ENCODE measurements around the gene MAP3K20.
"Not testable (repeated sequence)": the region's sequence is repeated elsewhere in the genome, so short reads cannot be mapped to it uniquely, and the experiment has no call there.

Gene MAP3K20

DNA sequence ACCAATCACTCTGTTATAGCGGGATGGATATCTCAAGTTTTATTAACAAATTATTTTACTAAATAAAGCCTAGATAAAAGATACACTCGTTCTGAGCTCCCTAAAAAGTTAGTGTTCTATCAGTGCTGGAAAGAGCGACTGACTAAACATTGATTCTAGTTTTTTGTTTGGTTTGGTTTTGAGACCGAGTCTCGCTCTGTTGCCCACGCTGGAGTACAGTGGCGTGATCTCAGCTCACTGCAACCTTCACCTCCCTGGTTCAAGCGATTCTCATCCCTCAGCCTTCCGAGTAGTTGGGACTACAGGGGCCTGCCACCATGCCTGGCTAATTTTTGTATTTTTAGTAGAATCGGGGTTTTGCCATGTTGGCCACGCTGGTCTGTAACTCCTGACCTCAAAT lies 205.2 kb downstream of the MAP3K20 start:
- DNase-seq (ENCODE audit: low read depth) = no peak

DNA sequence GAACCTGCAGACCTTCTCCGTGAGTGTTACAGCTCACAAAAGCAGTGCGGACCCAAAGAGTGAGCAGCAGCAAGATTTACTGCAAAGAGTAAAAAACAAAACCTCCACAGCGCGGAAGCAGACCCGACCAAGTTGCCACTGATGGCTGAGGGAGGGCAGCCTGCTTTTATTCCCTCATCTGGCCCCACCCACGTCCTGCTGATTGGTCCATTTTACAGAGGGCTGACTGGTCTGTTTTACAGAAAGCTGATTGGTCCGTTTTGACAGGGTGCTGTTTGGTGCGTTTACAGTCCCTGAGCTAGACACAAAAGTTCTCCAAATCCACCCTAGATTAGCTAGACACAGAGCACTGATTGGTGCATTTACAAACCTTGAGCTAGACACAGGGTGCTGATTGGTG lies 206.3 kb downstream of the MAP3K20 start:
- DNase-seq (ENCODE audit: low read depth) = not testable (repeated sequence)

- DNase-seq (ENCODE audit: low read depth) = no peak
Observed at GRCh38 chr2:173282795-173283545, 207.3 kb downstream of the MAP3K20 start.

- DNase-seq (ENCODE audit: low read depth) = peak; percentile 25
Observed at GRCh38 chr2:173286153-173286809, 210.6 kb downstream of the MAP3K20 start.

- DNase-seq (ENCODE audit: low read depth) = no peak
Observed at GRCh38 chr2:173287594-173287993, 211.9 kb downstream of the MAP3K20 start.

- peak; percentile 86 for DNase-seq (ENCODE audit: low read depth)
Observed at GRCh38 chr2:173288561-173288960, 212.9 kb downstream of the MAP3K20 start.

DNA sequence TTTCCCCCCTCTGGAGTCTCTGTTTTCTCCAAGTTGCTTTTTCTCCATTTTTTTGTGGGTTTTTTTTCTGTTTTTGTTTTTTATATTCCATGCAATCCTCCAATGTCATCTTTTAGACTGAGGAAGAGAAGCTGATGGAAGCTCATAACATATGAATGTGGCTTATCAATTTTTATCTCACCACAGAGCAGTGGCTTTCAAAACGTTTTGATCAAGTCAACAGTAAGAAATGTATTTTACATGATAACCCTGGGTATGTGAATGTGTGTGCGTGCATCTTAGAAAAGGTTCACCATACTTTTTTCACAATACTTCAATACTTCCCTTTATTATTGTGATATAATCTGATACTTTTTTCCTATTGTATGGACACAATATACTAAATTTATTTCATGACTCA lies 214.4 kb downstream of the MAP3K20 start:
- no peak for DNase-seq (ENCODE audit: low read depth)

- no peak for DNase-seq (ENCODE audit: low read depth)
Observed at GRCh38 chr2:173290518-173290917, 214.9 kb downstream of the MAP3K20 start.

DNA sequence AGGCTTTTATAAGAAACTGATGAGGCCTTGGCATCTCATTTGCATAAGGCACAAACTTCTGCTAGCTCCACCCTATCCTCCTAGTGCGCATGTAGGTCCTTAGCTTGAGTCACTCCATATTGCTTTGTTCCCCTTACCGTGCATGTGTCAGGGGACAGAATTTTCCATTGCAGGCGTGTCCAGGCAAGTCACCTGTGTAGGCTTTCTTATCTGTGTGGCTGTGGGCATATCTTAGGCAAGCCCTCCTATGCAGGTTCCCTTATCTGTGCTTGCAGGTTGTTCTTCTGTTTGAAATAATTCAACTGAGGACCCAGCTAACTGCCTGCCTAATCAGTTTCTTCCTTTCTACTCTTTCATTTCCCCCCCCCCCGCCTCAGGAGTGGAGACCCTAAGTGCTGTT lies 215.8 kb downstream of the MAP3K20 start:
- DNase-seq (ENCODE audit: low read depth) = no peak

GRCh38 chr2:173296235-173296634 lies 220.6 kb downstream of the MAP3K20 start:
- DNase-seq (ENCODE audit: low read depth) = no peak

GRCh38 chr2:173298536-173299097 lies 223.0 kb downstream of the MAP3K20 start:
- DNase-seq (ENCODE audit: low read depth) = no peak

GRCh38 chr2:173299764-173300163 lies 224.1 kb downstream of the MAP3K20 start:
- no peak for DNase-seq (ENCODE audit: low read depth)

DNA sequence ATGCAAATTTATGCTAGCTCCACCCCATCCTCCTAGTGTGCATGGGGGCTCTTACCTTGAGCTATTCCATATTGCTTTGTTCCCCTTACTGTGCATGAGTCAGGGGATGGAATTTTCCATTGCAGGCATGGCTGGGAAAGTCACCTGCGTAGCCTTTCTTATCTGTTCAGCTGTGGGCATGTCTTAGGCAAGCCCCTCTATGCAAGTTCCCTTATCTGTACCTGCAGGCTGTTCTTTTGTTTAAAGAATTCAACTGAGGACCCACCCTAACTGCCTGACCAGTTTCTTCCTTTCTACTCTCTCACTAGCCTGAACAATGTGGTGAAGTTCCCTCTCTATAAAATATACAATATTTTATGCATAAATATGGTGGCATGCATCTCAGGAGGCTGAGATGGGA lies 224.8 kb downstream of the MAP3K20 start:
- no peak for DNase-seq (ENCODE audit: low read depth)

DNA sequence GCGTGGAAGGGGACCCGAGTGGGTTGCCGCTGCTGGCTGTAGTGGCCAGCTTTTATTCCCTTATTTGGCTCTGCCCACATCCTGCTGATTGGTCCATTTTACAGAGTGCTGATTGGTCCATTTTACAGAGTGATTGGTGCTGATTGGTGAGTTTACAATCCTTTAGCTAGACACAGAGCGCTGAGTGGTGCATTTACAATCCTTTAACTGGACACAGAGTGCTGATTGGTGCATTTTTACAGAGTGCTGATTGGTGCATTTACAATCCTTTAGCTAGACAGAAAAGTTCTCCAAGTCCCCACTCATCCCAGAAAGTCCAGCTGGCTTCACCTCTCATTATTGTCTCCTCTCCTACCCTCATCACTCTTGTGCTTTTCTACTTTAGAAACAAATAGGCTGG lies 225.9 kb downstream of the MAP3K20 start:
- not testable (repeated sequence) for DNase-seq (ENCODE audit: low read depth)

DNA sequence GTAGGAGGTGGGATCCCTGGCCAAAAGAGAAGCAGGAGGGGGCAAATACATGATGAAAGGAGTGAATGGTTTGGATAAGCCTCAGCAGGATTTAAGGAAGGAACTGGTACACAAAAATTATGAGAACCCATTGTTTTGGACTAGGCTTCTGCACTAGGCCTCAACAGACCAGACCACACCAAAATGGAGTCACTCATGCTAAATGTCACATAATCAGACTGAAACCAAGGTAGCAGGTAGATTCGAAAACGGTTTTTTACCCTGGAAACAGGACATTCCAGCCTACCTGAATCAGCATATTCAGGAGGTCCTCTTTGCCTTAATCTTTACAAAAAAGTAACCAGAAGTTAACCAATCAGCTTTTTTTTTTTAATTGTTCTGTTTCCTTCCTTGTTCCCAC lies 229.7 kb downstream of the MAP3K20 start:
- no peak for DNase-seq (ENCODE audit: low read depth)

GRCh38 chr2:173307293-173307692 lies 231.6 kb downstream of the MAP3K20 start:
- DNase-seq (ENCODE audit: low read depth) = no peak

DNA sequence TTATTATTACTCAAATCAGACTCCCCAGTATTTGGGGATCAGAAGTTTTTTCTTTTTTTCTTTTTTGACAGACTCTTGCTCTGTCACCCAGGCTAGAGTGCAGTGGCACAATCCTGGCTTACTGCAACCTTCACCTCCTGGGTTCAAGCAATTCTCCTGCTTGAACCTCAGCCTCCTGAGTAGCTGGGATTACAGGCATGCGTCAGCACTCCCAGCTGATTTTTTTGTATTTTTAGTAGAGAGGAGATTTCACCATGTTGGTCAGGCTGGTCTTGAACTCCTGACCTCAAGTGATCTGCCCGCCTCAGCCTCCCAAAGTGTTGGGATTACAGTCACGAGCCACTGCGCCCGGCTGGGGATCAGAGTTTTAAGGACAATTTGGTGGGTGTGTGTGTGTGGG lies 233.7 kb downstream of the MAP3K20 start:
- not testable (repeated sequence) for DNase-seq (ENCODE audit: low read depth)

- no peak for DNase-seq (ENCODE audit: low read depth)
Observed at GRCh38 chr2:173311844-173312606, 236.4 kb downstream of the MAP3K20 start.

All from ELR (cell line).